Fibroblast of mammary gland (primary cell): Measurements from ENCODE around the gene THBD.

Experiments
- DNase-seq: peaks from one replicate; pipeline ENCODE4 v3.0.0-alpha.2; 2010; ENCODE audit warnings: low read depth
- H3K4me3 ChIP-seq: 2 replicates; pipeline ENCODE4 v1.5.1; 2011; ENCODE audit warnings: low read depth, mild to moderate bottlenecking, low read length, moderate library complexity; ENCODE audit not compliant: control insufficient read depth
- TF ChIP-seq, protein P1 (sequence below): conservative IDR thresholded peaks from 2 replicates; pipeline ENCODE4 v1.5.1; 2011; ENCODE audit warnings: low read depth, low read length, inconsistent platforms; ENCODE audit not compliant: control insufficient read depth, insufficient read depth

The THBD gene

DNA sequence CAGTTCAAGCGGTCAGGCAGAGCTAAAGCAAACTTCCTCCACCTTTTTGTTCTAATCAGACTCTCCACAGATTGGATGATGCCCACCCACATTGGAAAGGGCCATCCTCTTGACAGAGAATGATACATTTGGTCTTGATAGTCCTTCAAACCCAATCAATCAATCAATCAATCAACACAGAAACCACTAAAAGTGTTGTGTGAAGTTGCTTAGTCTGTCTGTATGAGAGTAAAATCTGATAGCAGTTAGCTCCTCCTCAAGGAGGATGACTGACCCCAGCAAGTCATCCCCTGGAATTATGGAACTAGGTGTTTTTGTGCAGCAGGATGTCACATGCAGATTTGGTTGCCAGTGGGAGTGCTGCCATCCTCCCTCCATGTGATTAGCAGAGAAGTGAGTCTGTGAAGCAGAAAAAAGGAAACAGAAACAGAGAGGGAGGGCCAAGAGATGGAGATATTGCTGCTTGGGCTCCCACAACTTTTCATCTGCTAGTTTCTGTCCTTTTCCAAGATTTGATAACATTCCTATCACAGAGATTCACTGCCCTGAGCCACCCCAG, 46.3 kb downstream of the THBD start:
- TF ChIP-seq, protein P1, sequence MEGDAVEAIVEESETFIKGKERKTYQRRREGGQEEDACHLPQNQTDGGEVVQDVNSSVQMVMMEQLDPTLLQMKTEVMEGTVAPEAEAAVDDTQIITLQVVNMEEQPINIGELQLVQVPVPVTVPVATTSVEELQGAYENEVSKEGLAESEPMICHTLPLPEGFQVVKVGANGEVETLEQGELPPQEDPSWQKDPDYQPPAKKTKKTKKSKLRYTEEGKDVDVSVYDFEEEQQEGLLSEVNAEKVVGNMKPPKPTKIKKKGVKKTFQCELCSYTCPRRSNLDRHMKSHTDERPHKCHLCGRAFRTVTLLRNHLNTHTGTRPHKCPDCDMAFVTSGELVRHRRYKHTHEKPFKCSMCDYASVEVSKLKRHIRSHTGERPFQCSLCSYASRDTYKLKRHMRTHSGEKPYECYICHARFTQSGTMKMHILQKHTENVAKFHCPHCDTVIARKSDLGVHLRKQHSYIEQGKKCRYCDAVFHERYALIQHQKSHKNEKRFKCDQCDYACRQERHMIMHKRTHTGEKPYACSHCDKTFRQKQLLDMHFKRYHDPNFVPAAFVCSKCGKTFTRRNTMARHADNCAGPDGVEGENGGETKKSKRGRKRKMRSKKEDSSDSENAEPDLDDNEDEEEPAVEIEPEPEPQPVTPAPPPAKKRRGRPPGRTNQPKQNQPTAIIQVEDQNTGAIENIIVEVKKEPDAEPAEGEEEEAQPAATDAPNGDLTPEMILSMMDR, result no peak
- no peak for DNase-seq
- H3K4me3 ChIP-seq, result no peak overlapping the region

DNA sequence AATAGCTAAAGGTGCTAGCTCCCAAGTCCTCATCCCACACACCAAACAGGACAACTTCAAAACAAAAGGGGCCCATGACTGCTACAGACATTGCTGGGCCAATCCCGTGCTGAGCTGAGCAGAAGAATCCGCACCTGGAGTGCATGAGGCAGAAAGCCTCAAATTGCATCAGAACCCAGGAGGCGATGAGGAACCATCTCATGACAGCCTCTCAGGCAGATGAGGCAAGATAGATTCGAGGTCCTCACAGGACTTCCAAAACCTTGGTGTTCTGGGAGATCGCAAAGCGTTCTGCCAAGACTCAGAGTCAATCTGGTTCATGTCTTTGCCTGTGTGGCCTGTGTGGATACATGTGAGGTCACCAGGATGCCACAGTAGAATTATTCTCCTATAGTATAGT, 47.2 kb downstream of the THBD start:
- DNase-seq, result no peak
- H3K4me3 ChIP-seq, result no peak overlapping the region
- TF ChIP-seq, protein P1, result no peak

DNA sequence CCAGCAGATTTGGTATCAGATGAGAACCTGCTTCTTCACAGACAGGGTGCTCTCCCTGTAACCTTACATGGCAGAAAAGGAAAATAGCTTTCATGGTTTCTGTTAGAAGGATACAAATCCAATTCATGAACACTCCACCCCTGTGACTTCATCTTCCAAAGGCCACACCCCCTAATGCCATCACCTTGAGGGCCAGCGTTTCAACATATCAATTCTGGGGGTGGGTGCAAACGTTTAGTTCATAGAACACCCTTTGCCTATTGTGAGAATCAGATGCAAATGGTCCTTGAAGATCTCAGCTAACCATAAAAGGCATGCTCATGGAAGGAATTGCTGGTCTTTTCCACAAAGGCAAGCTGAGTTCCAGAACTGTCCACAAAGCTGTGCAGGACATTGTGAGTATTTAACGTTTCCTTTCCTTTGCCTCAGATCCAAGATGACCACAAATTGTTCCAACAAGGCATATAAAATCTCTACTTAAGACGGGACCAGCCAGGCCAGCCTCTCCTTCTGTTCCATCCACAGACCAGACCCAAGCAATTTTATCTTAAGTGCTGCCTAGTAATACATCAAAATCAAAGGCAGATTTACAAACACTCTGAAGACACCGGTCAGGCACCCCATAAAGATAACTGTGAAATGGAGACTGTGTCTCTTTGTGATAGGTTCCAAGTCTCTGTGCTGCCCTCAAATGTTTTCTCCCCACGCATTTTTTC, 49.1 kb downstream of the THBD start:
- H3K4me3 ChIP-seq, result no peak overlapping the region
- no peak for DNase-seq
- TF ChIP-seq, protein P1, result no peak

- no peak overlapping the region for H3K4me3 ChIP-seq
- TF ChIP-seq, protein P1, result no peak
- peak; percentile 11 for DNase-seq
Measured at GRCh38 chr20:22999756-23000155, 49.7 kb downstream of the THBD start.

- TF ChIP-seq, protein P1, result no peak
- DNase-seq, result no peak
- H3K4me3 ChIP-seq, result no peak overlapping the region
Measured at GRCh38 chr20:22998476-22998875, 51.0 kb downstream of the THBD start.

GRCh38 chr20:22995923-22996322, 53.5 kb downstream of the THBD start:
- H3K4me3 ChIP-seq, result no peak overlapping the region
- no peak for DNase-seq
- TF ChIP-seq, protein P1, result no peak
